Ovary (tissue), 9 donors: ENCODE data around the gene MRPL14. TPM values are rescaled to one million over a fixed set of nuclear protein-coding genes. Genes with fewer than 3 reads are reported as not detected.

Experiments
- DNase-seq, 5 donors: peaks; one replicate each; pipeline ENCODE4 v3.0.0-alpha.2; 2019 to 2020
- H3K27ac ChIP-seq, 2 donors: fragments of 200-600 bp; one replicate each; pipeline versions ENCODE4 v1.5.1 to v1.8.0; 2019 to 2022
- H3K27me3 ChIP-seq: fragments of 200-600 bp; one replicate; pipeline ENCODE4 v1.8.0; 2022
- H3K36me3 ChIP-seq: fragments of 200-600 bp; sonication (generic); one replicate; pipeline ENCODE4 v1.5.1; 2019
- H3K4me1 ChIP-seq: one replicate; pipeline ENCODE4 v1.8.1; 2013; ENCODE audit warnings: mild to moderate bottlenecking, moderate library complexity; ENCODE audit not compliant: insufficient read depth
- H3K4me3 ChIP-seq: fragments of 200-600 bp; sonication (generic); one replicate; pipeline ENCODE4 v1.5.1; 2017
- H3K9me3 ChIP-seq, 2 donors: fragments of 200-600 bp in 1 of 2; sonication (generic) in 1 of 2; one replicate each; pipeline versions ENCODE4 v1.5.1 to v1.8.1; 2013 to 2019; ENCODE audit warnings: mild to moderate bottlenecking in 1 of 2, moderate library complexity in 1 of 2
- EP300 ChIP-seq: sonication (generic); formaldehyde crosslinking; IDR thresholded peaks from one replicate; pipeline ENCODE4 v1.6.1; 2017; ENCODE audit warnings: antibody characterized with exemption
- POLR2A ChIP-seq: fragments of 450-650 bp; IDR thresholded peaks from one replicate; pipeline ENCODE4 v1.6.1; 2017; ENCODE audit warnings: antibody characterized with exemption, mild to moderate bottlenecking, moderate library complexity
- WGBS, 3 donors: extraction: QIAGEN DNeasy Blood & Tissue Kit in 1 of 3; methylation state at CpG; one replicate each; pipeline versions ENCODE4 v1.1.5 to v1.1.7; 2013 to 2017; 5-methylcytosine and 5-hydroxymethylcytosine counted together
- intact Hi-C, 4 donors: fragments of 100-400 bp; cut with DNase I; formaldehyde crosslinking; loops; one replicate each; pipeline versions ENCODE4 v1.11.0 to v1.15.1; 2022 to 2023
- polyA plus RNA-seq, 2 donors: library from polyadenylated mRNA; stranded (reverse); fragments of 200-250 nt in 1 of 2; fragments of 350-450 nt in 1 of 2; fragmentation: Illumina TruSeq in 1 of 2; extraction: RNeasy Lipid Tissue Mini Kit (QIAGEN cat#74804) in 1 of 2; gene quantifications; one replicate each; pipeline ENCODE4 v1.2.3, GENCODE V29; 2013 to 2014
- total RNA-seq, 7 donors: library from RNA; depleted of rRNA in 2 of 7; stranded (reverse); fragments of >200 nt in 2 of 7; fragmentation: NEBNext Ultra II Directional in 3 of 7; extraction: Animal tissue kit (Norgen Biotek cat#: 25700) in 3 of 7; gene quantifications; one replicate each; pipeline versions ENCODE4 v1.1.0 to v1.2.4, GENCODE V29; 2016 to 2023
- TF ChIP-seq, protein P1 (sequence below), 3 donors: fragments of 450-650 bp in 2 of 3; fragments of 200-600 bp in 1 of 3; IDR thresholded peaks; one replicate each; pipeline versions ENCODE4 v1.5.1 to v1.8.0; 2016 to 2022; ENCODE audit warnings: antibody characterized with exemption in 3 of 3, mild to moderate bottlenecking in 1 of 3
- donor health status: DM: no; HTN: no; CAD: no; lungs with moderate emphysema.
- donor health status: DM: no; HTN: no; CAD: no.
- donor health status: Bipolar disorder and iron deficiency.
- donor health status: DM: yes; HTN: yes; CAD: no.
- donor health status: DM: no; HTN: no; CAD: no.
- donor health status: DM: yes; HTN: yes; CAD: no.

The MRPL14 gene
- total and polyA plus RNA-seq, 9 donors = 20.8 to 35.9 (median 24.6) TPM

DNA sequence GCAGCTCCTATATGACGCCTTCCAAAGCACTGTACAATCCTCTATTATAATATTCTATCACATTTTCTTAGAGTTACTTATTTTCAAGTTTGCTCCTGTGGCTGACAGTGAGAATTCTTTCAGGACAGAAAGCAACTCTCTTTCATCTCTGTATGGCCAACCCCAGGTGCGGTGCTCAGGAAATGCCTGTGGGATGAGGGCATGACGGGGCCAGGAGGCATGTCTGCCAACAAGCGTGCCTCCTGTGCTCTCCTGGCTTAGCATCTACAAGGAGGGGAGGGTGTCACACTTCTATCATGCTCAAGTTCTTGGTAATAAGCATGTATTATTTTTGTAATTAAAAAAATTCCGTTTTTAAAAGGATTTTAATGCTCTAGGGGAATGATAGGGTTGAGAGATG lies 11.4 kb downstream of the MRPL14 start:
- no peaks in the 10 kb centered on the region for H3K27me3 ChIP-seq
- DNase-seq = no peak
- 81 to 86% (median 85%) methylated on average over 5 of the region's 5 CpGs for WGBS, 3 donors
- no peak overlapping the region for H3K27ac ChIP-seq
- intact Hi-C loops = no loop called here
- H3K9me3 ChIP-seq = no peaks in the 10 kb centered on the region
- peaks cover 4% of the 10 kb centered on the region for H3K4me1 ChIP-seq
- TF ChIP-seq POLR2A = no peak
- no peak for TF ChIP-seq EP300
- TF ChIP-seq, protein P1, sequence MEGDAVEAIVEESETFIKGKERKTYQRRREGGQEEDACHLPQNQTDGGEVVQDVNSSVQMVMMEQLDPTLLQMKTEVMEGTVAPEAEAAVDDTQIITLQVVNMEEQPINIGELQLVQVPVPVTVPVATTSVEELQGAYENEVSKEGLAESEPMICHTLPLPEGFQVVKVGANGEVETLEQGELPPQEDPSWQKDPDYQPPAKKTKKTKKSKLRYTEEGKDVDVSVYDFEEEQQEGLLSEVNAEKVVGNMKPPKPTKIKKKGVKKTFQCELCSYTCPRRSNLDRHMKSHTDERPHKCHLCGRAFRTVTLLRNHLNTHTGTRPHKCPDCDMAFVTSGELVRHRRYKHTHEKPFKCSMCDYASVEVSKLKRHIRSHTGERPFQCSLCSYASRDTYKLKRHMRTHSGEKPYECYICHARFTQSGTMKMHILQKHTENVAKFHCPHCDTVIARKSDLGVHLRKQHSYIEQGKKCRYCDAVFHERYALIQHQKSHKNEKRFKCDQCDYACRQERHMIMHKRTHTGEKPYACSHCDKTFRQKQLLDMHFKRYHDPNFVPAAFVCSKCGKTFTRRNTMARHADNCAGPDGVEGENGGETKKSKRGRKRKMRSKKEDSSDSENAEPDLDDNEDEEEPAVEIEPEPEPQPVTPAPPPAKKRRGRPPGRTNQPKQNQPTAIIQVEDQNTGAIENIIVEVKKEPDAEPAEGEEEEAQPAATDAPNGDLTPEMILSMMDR (IDR thresholded peaks at IDR 0.05) = no peak
- H3K36me3 ChIP-seq = no peaks in the 10 kb centered on the region
- no peak overlapping the region for H3K4me3 ChIP-seq

DNA sequence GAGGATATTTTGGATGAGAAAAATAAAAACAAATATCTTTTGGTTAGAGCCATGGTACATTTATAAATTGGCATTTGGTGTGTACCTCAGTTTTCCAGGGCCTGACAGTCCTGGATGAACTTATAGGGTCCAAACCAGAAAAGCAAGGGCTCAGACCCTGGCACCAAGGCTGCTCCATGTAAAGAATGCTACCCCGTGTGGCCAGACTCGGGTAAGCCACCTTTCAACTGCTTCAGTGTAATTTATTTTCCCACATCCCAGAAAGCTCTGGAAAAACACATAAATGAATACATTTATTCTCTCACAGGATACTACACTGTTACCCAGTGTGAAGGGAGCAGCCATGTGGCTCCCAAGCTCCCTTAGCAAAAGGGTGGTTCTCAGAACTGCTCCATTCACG lies 13.8 kb downstream of the MRPL14 start:
- Histone ChIP-seq H3K4me1 (peaks cover 5% of the 10 kb centered on the region), H3K36me3 (no peaks in the 10 kb centered on the region), H3K27me3 (no peaks in the 10 kb centered on the region), H3K4me3 (no peak overlapping the region), H3K9me3 (no peaks in the 10 kb centered on the region), H3K27ac (no peak overlapping the region)
- intact Hi-C loops = no loop called here
- TF ChIP-seq EP300 = no peak
- no peak for TF ChIP-seq POLR2A
- TF ChIP-seq, protein P1 (IDR thresholded peaks at IDR 0.05) = no peak
- DNase-seq = no peak
- WGBS, 3 donors = 54 to 61% (median 60%) methylated on average over 3 of the region's 3 CpGs

DNA sequence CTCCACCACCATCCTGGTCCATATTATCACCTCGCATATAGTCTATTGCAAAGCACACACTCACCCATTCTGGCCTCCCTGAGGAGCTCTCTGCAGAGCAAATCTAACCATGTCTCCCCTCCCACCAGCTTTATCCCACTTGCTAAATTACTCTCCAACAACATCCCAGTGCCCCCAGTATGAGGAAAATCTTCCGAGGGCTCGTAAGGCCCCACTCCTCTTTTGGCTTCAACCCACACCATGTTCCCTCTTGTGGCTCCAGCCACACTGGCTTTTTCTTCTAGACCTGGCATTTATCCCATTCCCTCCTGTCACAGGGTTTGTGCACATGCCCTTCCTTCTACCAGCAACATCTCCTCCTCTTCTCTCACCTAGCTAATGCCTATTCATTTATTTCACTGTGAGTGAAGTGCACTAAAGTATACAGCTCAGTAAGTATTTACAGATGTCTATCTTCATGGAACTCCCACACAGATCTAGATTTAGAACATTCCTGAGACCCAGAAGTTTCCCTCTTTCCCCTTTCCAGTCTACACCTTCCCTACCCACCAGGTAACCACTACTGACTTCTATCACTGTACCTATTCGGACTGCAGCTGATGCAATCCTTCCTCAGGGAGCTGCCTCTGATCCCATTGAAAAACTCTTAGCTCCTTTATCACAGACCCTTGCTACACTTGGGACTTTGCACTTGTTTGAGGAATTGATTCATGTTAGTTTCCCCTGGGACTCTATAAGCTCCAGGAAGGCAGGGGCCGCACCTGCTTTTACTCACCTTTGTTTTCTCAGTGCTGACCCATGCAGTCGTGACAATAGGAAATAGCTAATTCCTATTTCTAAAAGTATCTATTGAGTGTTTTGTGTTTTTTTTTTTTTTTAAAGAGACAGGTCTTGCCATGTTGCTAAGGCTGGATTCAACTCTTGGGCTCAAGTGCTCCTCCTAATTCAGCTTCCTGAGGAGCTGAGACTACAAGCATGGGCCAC lies 15.5 kb downstream of the MRPL14 start:
- Histone ChIP-seq H3K36me3 (no peaks in the 10 kb centered on the region), H3K9me3 (no peaks in the 10 kb centered on the region), H3K27ac (no peak overlapping the region), H3K4me3 (no peak overlapping the region), H3K4me1 (peaks cover 2% of the 10 kb centered on the region), H3K27me3 (no peaks in the 10 kb centered on the region)
- intact Hi-C loops = no loop called here
- TF ChIP-seq POLR2A (no peak), EP300 (no peak)
- TF ChIP-seq, protein P1 (IDR thresholded peaks at IDR 0.05) = no peak
- WGBS, 3 donors = 79 to 92% (median 92%) methylated on average over 6 of the region's 6 CpGs
- DNase-seq = no peak

DNA sequence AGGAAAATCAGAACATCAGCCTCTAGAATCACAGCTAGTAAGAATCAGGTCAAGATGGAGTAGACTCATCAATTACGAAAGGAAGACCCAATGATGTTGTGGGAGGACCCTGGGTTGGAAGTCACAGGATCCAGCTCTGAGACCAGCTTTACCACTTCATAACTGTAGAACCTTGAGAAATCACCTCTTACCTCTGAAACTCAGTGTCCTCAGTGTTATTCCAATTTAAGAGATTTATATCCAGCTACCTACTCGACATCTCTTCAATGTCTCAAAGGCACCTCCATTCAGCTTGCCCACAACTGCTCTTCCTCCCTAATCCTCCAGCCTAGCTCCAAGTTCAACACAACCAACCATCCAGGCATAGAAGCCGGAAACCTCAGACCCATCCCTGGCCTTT lies 16.3 kb downstream of the MRPL14 start:
- Histone ChIP-seq H3K4me3 (no peak overlapping the region), H3K4me1 (peaks cover 2% of the 10 kb centered on the region), H3K36me3 (no peaks in the 10 kb centered on the region), H3K27me3 (no peaks in the 10 kb centered on the region), H3K9me3 (no peaks in the 10 kb centered on the region), H3K27ac (peak overlapping the region in 1 of 2 donors; percentile 59)
- WGBS, 3 donors = 90 to 93% (median 93%) methylated on average over 3 of the region's 3 CpGs
- no peak for DNase-seq
- intact Hi-C loops = no loop called here
- TF ChIP-seq EP300 (no peak), POLR2A (no peak)
- TF ChIP-seq, protein P1 (IDR thresholded peaks at IDR 0.05) = no peak
